Stromal cell of bone marrow (primary cell): ENCODE data around the gene SSU72.

ENCODE experiments used
- DNase-seq: peaks from one replicate; pipeline ENCODE4 v3.0.0-alpha.2; 2012; ENCODE audit warnings: low read depth

The SSU72 gene

GRCh38 chr1:1610796-1611195 lies 36.1 kb upstream of the SSU72 start:
- no peak for DNase-seq

DNA sequence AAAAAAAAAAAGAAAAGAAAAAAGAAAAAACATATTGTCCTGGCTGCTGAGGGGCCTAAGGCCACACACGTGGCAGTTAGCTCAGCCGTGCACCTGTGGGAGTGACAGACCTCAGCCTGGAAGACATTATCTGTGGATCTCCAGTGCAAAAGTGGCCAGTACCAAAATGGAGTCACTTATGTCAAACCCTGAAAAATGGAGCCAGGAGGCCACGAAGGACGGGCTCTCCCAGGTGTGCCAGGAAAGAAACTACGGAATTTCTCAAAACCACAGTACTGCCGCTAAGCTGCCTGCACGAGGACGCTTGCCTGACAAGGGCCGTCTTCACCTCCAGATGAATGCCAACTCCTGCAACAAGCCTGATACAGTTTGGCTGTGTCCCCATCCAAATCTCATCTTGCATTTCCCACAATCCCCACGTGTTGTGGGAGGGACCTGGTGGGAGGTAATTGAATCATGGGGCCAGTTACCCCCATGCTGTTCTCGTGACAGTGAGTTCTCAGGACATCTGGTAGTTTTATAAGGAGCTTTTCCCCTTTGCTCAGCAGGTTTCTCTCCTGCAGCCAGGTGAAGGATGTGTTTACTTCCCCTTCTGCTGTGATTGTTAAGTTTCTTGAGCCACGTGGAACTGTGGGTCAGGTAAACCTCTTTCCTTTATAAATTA lies 35.3 kb upstream of the SSU72 start:
- no peak for DNase-seq

DNA sequence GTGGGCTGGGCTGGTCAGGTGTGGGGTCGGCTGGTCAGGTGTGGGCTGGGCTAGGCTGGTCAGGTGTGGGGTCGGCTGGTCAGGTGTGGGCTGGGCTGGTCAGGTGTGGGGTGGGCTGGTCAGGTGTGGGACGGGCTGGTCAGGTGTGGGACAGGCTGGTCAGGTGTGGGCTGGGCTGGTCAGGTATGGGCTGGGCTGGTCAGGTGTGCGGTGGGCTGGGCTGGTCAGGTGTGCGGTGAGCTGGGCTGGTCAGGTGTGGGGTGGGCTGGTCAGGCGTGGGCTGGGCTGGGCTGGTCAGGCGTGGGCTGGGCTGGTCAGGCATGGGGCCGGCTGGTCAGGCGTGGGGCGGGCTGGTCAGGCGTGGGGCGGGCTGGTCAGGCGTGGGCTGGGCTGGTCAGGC lies 31.6 kb upstream of the SSU72 start:
- no peak for DNase-seq

GRCh38 chr1:1605724-1606123 lies 31.1 kb upstream of the SSU72 start:
- no peak for DNase-seq

DNA sequence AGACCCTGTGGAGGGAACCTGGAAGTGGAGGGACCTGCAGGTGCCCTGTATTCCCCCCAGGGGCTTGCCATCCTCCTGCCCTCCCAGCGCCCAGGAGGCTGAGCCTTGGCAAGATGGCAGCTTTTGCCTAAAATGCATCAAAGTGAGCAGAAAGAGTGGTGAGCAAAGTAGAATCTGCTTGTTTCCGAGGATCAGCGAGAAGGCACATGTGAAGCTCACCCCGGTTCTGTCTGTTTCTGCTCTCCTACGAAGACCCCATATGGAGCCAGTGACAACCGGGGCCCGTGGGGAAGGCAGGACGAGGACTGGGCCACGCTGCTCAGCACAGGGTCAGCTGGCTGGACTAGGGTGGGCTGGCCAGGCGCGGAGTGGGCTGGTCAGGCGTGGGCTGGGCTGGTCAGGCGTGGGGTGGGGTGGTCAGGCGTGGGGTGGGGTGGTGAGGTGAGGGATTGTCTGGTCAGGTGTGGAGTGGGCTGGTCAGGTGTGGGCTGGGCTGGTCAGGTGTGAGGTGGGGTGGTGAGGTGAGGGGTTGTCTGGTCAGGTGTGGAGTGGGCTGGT lies 30.4 kb upstream of the SSU72 start:
- DNase-seq: no peak

- DNase-seq: no peak
Observed at GRCh38 chr1:1604374-1605033, 29.8 kb upstream of the SSU72 start.

DNA sequence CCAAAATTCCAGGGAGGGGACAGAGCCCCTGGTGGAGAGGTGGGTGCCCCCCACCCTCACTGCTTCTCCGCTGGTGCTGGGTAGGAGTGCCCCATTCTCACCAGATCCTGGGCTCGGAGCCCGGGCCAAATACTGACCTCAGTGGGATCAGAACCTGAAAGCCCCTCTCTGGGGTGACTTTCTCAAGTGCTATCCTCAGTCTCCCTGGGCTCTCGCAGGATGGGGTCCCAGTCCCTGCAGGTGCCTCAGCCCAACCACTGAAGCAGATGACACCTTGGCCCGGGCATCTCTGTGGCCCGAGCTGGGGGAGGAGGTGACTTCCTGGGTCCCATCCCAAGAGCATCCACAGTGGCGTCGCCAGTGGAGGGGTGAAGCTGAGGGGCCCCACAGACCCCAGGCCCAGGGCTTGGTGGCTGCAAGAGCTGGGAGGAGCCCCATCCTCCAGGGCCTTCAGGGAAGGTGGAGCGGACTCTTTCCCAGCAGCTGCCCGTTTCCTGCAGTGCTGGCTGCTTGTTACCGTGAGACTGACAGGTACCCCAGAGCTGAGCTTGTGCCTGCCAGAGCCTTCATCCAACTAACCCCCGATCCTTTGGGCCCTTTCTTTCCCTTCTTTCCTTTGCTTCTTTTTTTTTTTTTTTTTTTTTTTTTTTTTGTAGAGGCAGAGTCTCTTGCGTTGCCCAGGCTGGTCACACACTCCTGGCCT lies 29.2 kb upstream of the SSU72 start:
- DNase-seq: no peak

DNA sequence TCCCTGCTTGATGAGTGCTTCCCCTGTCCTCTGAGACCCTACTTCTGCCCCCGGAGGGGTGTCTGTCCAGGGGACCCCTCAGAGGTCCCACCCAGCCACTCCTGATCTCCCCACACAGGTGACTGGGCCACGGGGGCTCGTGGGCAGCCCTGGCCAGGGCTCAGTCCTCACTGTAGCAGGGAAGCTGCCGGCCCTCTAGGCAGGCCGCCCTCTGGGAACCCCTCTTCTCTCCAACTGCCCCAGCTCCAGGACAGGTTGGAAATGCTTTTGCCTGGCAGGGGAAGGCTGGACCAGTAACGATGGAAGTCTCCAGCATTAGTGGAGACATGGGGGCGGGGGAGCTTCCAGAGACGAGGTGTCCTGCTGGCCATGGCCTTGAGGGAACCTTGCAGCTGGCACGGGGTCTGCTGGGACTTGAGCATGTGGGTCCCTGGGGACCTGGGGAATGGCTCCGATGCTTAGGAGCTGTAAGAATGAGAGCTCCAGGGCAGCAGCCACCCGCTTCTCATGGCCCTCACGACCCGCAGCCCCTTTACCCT lies 28.4 kb upstream of the SSU72 start:
- no peak for DNase-seq

GRCh38 chr1:1602304-1602967 lies 27.8 kb upstream of the SSU72 start:
- no peak for DNase-seq

DNA sequence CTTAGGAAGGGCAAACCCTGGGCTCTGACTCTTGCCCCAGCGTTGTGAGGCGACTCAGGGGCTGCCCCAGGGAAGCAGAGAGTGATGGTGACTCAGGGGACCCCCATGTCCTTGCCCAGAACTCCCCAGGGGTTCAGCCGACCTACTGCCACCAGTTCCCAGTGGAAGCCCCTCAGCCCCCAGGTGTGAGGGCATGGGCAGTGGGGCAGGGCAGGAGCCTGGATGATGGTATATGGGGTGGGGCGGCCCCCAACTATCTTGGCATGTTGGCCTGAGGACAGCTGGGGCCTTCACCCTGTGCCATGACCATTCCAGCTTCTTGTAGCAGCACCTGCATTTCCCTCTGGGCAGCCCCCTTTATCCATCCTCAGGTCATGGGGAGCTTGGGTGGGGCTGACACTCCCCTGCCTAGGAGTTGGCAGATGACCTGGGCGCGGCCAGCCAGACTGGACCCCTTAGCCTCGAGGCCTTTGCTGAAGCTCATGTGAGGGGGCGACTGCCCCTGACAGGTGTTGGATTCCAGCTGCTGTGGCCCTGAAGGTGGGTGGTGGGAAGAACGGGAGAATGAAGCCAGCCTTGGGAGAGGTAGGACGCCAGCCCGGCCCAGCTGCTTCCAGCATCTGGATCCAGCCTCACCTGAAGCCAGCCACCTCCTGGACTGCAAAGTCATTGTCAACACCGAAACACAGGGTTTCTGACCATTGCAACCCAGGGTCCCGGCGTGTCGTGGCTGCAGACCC lies 27.1 kb upstream of the SSU72 start:
- no peak for DNase-seq

DNA sequence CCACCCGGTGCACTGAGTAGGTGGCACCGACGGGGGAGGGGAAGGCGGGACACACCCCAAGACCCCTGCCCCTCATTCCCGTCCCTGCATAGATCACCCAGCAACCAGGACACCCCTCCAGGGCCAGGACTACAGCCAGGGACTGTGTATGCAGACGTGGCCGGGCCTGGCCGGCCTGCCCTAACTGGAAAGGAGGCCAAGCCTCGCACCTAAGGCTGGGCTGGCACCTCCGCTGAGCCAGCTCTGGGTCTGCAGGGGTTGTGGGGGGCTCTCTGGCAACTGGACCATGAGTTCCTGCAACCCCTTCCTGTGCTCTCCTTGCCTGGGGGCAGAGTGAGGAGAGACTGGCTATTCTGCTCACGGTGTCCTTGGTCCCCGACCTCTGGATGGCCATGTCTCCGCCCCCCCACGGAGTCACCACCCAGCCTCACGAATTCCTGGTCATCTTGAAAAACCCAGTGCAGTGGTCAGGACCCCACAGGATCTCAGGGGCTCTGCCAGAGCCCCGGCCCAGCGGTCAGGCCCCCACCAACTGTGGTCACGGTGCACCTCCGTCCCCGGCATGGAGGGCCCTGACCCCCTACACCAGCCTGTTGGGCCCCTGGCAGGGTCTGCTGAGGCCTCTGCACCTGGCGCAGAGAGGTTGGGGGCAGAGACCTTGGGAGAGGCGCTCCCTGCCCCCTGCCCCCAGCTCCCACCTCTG lies 26.3 kb upstream of the SSU72 start:
- no peak for DNase-seq

- DNase-seq: no peak
Observed at GRCh38 chr1:1599935-1600860, 25.5 kb upstream of the SSU72 start, which contains the start of gene FNDC10. TSS of gene FNDC10 (minus strand) at chr1:1600135. CDS start at chr1:1600015, 120 bp downstream.

DNA sequence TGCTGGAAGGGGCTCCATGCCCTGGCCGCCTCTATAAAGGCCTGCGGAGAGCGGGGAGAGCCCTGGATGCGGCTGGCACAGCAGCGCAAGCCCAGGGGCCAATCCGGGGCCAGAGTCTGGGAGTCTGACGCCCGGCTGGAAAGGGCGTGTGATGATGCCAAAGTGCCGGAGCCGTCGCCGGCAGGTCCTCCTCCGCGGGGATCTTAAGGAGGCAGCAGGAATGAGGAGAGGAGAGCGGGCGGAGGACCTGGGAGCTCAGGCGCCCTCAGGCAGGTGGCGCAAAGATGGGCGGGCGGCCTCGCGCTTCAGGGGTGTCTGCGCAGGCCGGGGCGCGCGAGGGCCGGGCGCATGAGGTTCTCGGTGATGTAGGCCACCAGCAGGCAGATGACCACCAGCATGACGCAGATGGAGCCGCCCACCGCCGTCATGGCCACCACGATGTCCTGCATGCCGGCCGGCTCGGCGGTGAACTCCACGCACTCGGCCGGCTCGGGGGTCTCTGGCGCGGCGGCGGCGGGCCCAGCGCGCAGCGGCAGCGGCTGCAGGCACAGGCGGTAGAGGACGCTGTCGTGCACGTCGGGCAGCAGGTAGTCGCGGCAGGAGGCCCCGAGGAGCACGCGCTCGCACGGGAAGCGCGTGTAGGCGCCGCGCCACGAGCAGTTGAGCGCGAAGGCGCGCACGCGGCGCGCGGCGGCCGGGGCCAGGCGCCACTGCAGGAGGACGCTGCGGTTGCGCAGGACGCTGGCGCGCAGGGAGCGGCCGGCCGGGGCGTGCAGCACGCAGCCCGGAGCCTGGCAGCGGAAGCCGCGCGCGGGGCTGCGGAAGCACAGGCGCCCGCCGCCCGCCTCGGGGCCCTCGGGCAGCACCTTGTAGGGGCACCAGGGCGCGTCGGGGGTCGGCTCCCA lies 24.6 kb upstream of the SSU72 start:
- DNase-seq: no peak

- DNase-seq: no peak
Observed at GRCh38 chr1:1598720-1599029, 24.0 kb upstream of the SSU72 start.

- DNase-seq: no peak
Observed at GRCh38 chr1:1598051-1598719, 23.5 kb upstream of the SSU72 start.

DNA sequence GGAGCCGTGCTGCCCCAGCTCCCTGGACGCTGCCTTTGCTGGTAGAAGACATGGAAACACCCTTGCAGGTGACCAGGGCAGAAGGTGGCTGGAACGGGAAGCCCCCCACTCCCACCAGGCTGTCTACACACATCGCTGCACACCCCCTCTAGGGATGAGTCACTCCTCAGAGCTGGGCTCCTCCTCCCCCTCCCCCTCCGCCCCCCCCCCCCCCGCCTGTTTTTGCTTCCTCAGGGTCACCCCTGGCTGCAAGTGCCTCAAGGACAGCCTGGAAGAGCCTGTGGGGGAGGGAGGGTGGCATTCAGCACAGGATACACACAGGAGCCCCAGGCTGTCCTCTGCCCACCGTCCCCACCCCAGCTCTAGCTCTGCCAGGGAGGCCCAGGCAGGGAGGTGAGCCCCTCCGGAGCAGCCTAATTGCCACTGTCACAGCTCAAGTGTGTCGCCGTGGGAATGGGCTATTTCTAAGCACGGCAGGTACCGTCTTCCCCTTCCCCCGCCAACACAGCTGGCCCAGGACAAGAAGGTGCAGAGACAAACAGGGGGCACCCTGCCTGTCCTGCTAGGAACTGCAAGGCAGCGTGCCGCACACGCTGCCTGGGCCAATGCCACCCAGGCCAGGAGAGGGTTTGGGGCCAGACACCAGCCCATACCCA lies 22.7 kb upstream of the SSU72 start:
- no peak for DNase-seq

DNA sequence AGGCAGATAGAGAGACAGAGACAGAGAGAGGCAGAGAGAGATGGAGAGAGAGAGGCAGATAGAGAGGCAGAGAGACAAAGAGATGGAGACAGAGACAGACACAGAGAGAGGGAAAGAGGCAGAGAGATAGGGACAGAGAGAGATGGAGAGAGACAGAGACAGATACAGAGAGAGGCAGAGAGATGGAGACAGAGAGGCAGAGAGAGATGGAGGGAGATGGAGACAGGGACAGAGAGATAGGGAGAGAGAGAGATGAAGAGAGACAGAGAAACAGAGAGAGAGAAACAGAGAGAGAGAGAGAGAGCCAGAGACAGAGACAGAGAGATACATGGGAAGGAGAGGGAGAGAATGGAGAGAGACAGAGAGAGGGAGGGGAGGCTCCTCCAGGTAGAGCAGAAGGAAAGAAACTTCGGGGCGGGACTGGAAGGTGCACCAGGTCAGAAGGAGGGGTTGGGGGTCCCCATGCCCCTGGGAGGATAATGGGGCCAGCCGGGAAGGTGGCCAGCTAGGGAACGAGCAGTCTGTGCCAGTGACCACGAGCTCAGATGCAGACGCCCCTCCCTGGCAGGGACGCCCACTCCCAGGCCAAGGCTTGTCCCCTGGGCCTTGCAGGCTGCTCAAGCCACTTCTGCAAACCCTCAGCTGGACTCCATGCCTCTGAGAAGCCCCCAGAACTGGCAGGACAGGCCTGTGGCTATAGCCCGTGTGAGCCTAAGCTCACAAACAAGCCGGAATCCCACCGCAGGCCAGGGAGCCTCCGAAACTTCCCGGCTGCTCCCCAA lies 22.0 kb upstream of the SSU72 start:
- no peak for DNase-seq
